Vagina (tissue), 2 donors: ENCODE data around the gene ACYP1. TPM values are rescaled to one million over a fixed set of nuclear protein-coding genes. Genes with fewer than 3 reads are reported as not detected.
A peak's percentile ranks its signal among the peaks of the same experiment; 100 is the strongest.

ENCODE experiments used
- DNase-seq, 2 donors: peaks; one replicate each; pipeline ENCODE4 v3.0.0-alpha.2; 2017; ENCODE audit errors: extremely low spot score in 2 of 2
- H3K27ac ChIP-seq: fragments of 200-600 bp; sonication (generic); one replicate; pipeline ENCODE4 v1.5.1; 2019
- H3K27me3 ChIP-seq: fragments of 200-600 bp; sonication (generic); one replicate; pipeline ENCODE4 v1.5.1; 2019
- H3K36me3 ChIP-seq, 2 donors: fragments of 200-600 bp; sonication (generic); one replicate each; pipeline ENCODE4 v1.5.1; 2017 to 2019
- H3K4me1 ChIP-seq: fragments of 200-600 bp; sonication (generic); one replicate; pipeline ENCODE4 v1.5.1; 2019
- H3K4me3 ChIP-seq, 2 donors: fragments of 200-600 bp; sonication (generic); 1 replicate in 1 of 2; 2 replicates in 1 of 2; pipeline ENCODE4 v1.5.1; 2016 to 2019
- H3K9me3 ChIP-seq: fragments of 200-600 bp; sonication (generic); one replicate; pipeline ENCODE4 v1.5.1; 2019
- POLR2A ChIP-seq, 2 donors: fragments of 450-650 bp; IDR thresholded peaks; one replicate each; pipeline ENCODE4 v1.6.1; 2017; ENCODE audit warnings: antibody characterized with exemption in 2 of 2, mild to moderate bottlenecking in 2 of 2, moderate library complexity in 2 of 2
- POLR2AphosphoS5 ChIP-seq, 2 donors: sonication (generic); formaldehyde crosslinking; IDR thresholded peaks; one replicate each; pipeline ENCODE4 v1.9.0; 2017; ENCODE audit warnings: antibody characterized with exemption in 2 of 2, mild to moderate bottlenecking in 2 of 2, low read depth in 1 of 2; ENCODE audit not compliant: insufficient read depth in 1 of 2
- intact Hi-C: fragments of 100-400 bp; cut with DNase I; formaldehyde crosslinking; loops from one replicate; pipeline ENCODE4 v1.15.1; 2023
- total RNA-seq: library from RNA; depleted of rRNA; stranded (reverse); fragments of >200 nt; gene quantifications from one replicate; pipeline ENCODE4 v1.2.3, GENCODE V29; 2016
- TF ChIP-seq, protein P1 (sequence below), 3 experiments: fragments of 450-650 bp in 2 of 3; fragments of 200-600 bp in 1 of 3; sonication (generic) in 1 of 3; IDR thresholded peaks; one replicate each; pipeline ENCODE4 v1.5.1; 2017 to 2019; ENCODE audit warnings: antibody characterized with exemption in 3 of 3, mild to moderate bottlenecking in 2 of 3, moderate library complexity in 2 of 3

Gene ACYP1
- total RNA-seq, 1 donor from 2014 or later, result 32.4 TPM

DNA sequence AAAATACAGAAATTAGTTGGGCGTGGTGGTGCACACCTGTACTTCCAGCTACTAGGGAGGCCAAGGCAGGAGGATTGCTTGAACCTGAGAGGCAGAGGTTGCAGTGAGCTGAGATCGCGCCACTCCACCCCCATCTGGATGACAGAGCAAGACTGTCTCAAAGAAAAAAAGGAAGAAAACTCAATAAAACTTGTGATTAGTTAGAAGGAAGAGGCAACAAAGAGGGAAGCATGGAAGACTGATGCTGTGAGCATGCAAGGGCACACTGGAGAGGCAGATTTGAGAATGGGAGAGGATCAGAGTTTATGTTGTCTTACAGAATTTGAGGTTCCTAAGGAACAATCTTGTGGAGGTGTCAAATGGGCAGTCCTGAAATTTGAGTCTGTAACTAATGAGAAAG is 2.9 kb upstream of the ACYP1 start:
- Histone ChIP-seq H3K4me1 (peaks cover 39% of the 10 kb centered on the region), H3K27ac (no peak overlapping the region), H3K36me3 (no peaks in the 10 kb centered on the region), H3K4me3 (no peak overlapping the region), H3K9me3 (no peaks in the 10 kb centered on the region), H3K27me3 (no peaks in the 10 kb centered on the region)
- intact Hi-C loops, result loop anchor here (5.0 kb wide), 1 partner anchor 64 kb away; the partner anchor contains the start of gene EIF2B2
- DNase-seq, result no peak
- no peak for TF ChIP-seq POLR2A (IDR thresholded peaks at IDR 0.05)
- TF ChIP-seq, protein P1, sequence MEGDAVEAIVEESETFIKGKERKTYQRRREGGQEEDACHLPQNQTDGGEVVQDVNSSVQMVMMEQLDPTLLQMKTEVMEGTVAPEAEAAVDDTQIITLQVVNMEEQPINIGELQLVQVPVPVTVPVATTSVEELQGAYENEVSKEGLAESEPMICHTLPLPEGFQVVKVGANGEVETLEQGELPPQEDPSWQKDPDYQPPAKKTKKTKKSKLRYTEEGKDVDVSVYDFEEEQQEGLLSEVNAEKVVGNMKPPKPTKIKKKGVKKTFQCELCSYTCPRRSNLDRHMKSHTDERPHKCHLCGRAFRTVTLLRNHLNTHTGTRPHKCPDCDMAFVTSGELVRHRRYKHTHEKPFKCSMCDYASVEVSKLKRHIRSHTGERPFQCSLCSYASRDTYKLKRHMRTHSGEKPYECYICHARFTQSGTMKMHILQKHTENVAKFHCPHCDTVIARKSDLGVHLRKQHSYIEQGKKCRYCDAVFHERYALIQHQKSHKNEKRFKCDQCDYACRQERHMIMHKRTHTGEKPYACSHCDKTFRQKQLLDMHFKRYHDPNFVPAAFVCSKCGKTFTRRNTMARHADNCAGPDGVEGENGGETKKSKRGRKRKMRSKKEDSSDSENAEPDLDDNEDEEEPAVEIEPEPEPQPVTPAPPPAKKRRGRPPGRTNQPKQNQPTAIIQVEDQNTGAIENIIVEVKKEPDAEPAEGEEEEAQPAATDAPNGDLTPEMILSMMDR (IDR thresholded peaks at IDR 0.05), result no peak
- TF ChIP-seq POLR2AphosphoS5 (IDR thresholded peaks at IDR 0.05; ENCODE audit: insufficient read depth in 1 of 2, low read depth in 1 of 2), result no peak

DNA sequence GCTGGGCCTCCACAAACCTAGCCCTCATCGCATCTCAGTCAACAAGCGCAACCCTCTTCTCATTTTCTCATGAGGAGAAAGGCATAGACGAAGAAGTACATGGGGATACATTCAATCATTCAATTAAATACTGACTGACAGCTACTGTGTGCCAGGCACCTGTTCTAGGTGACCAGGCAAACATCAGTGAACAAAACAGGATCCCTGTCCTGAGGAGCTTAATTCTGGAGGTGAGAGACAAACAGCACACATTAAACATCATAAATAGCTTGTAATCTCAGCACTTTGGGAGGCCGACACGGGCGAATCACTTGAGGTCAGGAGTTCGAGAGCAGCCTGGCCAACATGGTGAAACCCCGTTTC is 362 bp upstream of the ACYP1 start:
- peak overlapping the region; percentile 58 to 85 for H3K4me3 ChIP-seq

DNA sequence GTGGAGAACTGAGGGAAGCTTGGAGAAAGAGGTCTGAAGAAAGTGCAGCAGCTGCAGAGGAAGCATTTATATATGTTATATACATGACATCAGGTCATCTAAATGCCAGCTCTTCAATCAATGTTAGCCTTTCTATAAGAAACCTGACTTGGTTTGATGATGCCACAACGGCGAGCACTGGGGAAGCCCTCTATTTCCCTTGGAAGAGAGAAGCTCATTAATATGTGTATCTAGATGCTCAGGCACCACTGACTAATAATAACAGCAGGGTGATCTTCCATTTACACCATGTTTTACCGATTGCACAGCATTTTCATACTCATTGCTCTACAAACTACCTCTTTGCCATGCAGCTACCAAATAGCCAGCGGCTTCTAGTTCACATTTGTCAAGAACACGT is 811 bp downstream of the ACYP1 start:
- DNase-seq, result no peak
- H3K9me3 ChIP-seq, result no peaks in the 10 kb centered on the region
- TF ChIP-seq, protein P1 (IDR thresholded peaks at IDR 0.05), result no peak
- TF ChIP-seq POLR2A (IDR thresholded peaks at IDR 0.05), result no peak
- no peak for TF ChIP-seq POLR2AphosphoS5 (IDR thresholded peaks at IDR 0.05; ENCODE audit: insufficient read depth in 1 of 2, low read depth in 1 of 2)

More for the DNA sequence above, 362 bp upstream of the ACYP1 start:
- DNase-seq, result no peak
- H3K27me3 ChIP-seq, result no peaks in the 10 kb centered on the region
- no peak overlapping the region for H3K27ac ChIP-seq
- H3K36me3 ChIP-seq, result no peaks in the 10 kb centered on the region
- TF ChIP-seq, protein P1 (IDR thresholded peaks at IDR 0.05), result no peak
- no peak for TF ChIP-seq POLR2A (IDR thresholded peaks at IDR 0.05)
- TF ChIP-seq POLR2AphosphoS5 (IDR thresholded peaks at IDR 0.05; ENCODE audit: insufficient read depth in 1 of 2, low read depth in 1 of 2), result peak in 1 of 2 donors; percentile 10
- peaks cover 31% of the 10 kb centered on the region for H3K4me1 ChIP-seq
- H3K9me3 ChIP-seq, result no peaks in the 10 kb centered on the region
- intact Hi-C loops, result no loop called here

DNA sequence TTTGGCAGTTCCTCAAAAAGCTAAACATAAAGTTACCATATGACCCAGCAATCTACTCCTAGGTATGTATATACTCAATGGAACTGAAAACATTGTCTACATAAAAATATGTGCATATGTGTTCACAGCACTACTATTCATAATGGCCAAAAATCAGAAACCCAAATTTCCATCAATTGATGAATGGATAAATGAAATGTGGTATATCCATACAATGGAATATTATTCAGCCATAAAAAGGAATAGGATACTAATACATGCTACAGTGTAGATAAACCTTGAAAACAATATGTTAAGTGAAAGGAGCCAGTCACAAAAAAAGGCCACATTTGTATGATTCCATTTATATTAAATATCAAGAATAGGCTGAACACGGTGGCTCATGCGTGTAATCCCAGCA is 3.4 kb downstream of the ACYP1 start:
- intact Hi-C loops, result no loop called here

More for the DNA sequence above, 811 bp downstream of the ACYP1 start:
- no peaks in the 10 kb centered on the region for H3K27me3 ChIP-seq
- no peaks in the 10 kb centered on the region for H3K36me3 ChIP-seq
- peaks cover 21% of the 10 kb centered on the region for H3K4me1 ChIP-seq
- peak overlapping the region; percentile 58 to 85 for H3K4me3 ChIP-seq
- peak overlapping the region; percentile 21 for H3K27ac ChIP-seq
- intact Hi-C loops, result no loop called here

DNA sequence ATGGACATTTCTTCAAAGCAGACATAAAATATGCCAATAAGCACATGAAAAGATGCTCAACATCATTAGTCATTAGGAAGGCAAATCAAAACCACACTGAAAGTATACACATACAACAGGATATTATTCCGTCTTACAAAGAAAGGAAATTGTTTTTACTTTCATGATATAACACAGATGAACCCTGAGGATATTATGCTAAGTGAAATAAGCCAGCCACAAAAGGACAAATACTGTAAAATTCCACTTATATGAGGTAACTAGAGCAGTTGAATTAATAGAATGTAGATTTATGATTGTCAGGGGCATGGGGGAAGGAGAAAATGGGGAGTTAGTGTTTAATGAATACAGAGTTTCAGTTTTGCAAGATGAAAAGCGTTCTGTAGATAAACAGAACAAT is 4.2 kb downstream of the ACYP1 start:
- Histone ChIP-seq H3K36me3 (no peaks in the 10 kb centered on the region), H3K27ac (no peak overlapping the region), H3K27me3 (no peaks in the 10 kb centered on the region), H3K9me3 (no peaks in the 10 kb centered on the region), H3K4me3 (no peak overlapping the region), H3K4me1 (peaks cover 16% of the 10 kb centered on the region)
- intact Hi-C loops, result no loop called here
- TF ChIP-seq, protein P1 (IDR thresholded peaks at IDR 0.05), result no peak
- no peak for DNase-seq

More for the DNA sequence above, 3.4 kb downstream of the ACYP1 start:
- Histone ChIP-seq H3K4me3 (no peak overlapping the region), H3K9me3 (no peaks in the 10 kb centered on the region), H3K27ac (no peak overlapping the region), H3K4me1 (peaks cover 16% of the 10 kb centered on the region), H3K36me3 (no peaks in the 10 kb centered on the region), H3K27me3 (no peaks in the 10 kb centered on the region)
- DNase-seq, result no peak
- TF ChIP-seq POLR2A (IDR thresholded peaks at IDR 0.05), result no peak
- TF ChIP-seq, protein P1 (IDR thresholded peaks at IDR 0.05), result no peak
- TF ChIP-seq POLR2AphosphoS5 (IDR thresholded peaks at IDR 0.05; ENCODE audit: insufficient read depth in 1 of 2, low read depth in 1 of 2), result no peak
